Measurements from ENCODE around the gene XRCC3. TPM values are rescaled to one million over a fixed set of nuclear protein-coding genes. Genes with fewer than 3 reads are reported as not detected.

XRCC3 gene
- total RNA-seq, 4 donors from 2014 or later, result 4.0 to 10.7 (median 6.2) TPM

DNA sequence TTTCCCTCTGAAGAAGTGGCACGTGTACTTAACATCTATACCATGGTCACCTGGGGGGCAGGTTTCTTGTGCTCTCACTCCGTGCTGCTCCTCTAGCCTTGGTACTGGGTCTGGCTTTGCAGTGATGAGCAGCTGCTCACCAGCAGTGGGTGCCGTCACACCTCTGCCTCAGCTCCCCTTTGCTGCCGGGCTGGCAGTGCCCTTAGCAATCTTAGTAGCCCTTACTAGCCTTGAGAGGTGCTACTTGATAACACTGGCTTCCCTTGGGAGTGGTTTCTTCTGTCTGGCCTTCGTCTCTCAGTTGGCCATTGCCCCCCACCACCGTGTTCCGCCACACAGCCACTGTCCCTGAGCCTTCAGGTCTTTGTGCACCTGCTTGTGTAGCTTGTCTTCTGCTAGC, 63.7 kb downstream of the XRCC3 start:
- no peak for DNase-seq (ENCODE audit: low spot score in 2 of 2)
- H3K4me3 ChIP-seq, result no peak overlapping the region
- no peaks in the 10 kb centered on the region for H3K27me3 ChIP-seq
- no peak for TF ChIP-seq POLR2A (IDR thresholded peaks at IDR 0.05)
- no peak for TF ChIP-seq EP300 (IDR thresholded peaks at IDR 0.05)
- TF ChIP-seq, protein P1, sequence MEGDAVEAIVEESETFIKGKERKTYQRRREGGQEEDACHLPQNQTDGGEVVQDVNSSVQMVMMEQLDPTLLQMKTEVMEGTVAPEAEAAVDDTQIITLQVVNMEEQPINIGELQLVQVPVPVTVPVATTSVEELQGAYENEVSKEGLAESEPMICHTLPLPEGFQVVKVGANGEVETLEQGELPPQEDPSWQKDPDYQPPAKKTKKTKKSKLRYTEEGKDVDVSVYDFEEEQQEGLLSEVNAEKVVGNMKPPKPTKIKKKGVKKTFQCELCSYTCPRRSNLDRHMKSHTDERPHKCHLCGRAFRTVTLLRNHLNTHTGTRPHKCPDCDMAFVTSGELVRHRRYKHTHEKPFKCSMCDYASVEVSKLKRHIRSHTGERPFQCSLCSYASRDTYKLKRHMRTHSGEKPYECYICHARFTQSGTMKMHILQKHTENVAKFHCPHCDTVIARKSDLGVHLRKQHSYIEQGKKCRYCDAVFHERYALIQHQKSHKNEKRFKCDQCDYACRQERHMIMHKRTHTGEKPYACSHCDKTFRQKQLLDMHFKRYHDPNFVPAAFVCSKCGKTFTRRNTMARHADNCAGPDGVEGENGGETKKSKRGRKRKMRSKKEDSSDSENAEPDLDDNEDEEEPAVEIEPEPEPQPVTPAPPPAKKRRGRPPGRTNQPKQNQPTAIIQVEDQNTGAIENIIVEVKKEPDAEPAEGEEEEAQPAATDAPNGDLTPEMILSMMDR (IDR thresholded peaks at IDR 0.05), result no peak
- peaks cover 0 to 27% (median 17%) of the 10 kb centered on the region in 3 donors for H3K36me3 ChIP-seq
- H3K27ac ChIP-seq, result no peak overlapping the region
- WGBS, 2 donors, result 77 to 82% methylated on average over 7 of the region's 7 CpGs
- H3K9me3 ChIP-seq, result no peaks in the 10 kb centered on the region
- H3K4me1 ChIP-seq, result peaks cover 0 to 60% (median 16%) of the 10 kb centered on the region in 4 donors

DNA sequence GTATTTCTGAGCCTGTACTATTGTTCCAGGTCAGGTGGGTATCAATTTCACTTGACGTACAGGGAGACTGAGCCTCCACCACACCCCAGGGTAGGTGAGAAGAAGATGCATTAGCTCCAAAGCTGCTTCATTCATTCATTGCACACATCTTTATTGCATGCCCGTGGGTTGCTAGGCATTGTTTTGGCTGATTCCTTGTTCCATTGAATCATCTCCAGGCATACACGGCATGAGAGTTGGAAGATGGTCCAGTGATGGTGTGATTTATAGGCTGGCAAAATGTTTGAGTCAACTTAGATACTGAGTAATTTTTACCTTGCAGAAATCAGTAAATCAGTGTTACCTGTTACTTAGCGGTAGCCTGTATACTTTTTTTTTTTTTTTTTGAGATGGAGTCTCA, 65.0 kb downstream of the XRCC3 start:
- Histone ChIP-seq H3K4me1 (peaks cover 0 to 63% (median 16%) of the 10 kb centered on the region in 4 donors), H3K27ac (no peak overlapping the region), H3K9me3 (no peaks in the 10 kb centered on the region), H3K27me3 (no peaks in the 10 kb centered on the region), H3K36me3 (peaks cover 0 to 15% (median 4%) of the 10 kb centered on the region in 3 donors), H3K4me3 (no peak overlapping the region)
- TF ChIP-seq, protein P1 (IDR thresholded peaks at IDR 0.05), result no peak
- no peak for TF ChIP-seq EP300 (IDR thresholded peaks at IDR 0.05)
- TF ChIP-seq POLR2A (IDR thresholded peaks at IDR 0.05), result no peak
- DNase-seq (ENCODE audit: low spot score in 2 of 2), result no peak
- WGBS, 2 donors, result 71 to 77% methylated on average over 4 of the region's 4 CpGs

DNA sequence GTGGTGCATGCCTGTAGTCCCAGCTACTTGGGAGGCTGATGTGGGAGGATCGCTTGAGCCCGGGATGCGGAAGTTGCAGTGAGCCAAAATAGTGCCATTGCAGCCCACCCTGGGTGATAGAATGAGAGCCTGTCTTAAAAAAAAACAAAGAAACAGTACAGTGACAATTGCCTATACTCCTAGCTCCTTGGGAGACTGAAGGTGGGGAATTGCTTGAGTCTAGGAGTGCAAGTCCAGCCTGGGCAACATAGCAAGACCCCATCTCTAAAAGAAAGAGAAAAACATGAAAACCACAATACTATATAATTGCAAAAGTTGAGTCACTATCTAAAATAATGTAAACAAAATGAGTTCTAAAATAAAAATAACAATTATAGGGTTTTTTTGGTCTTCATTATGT, 66.2 kb downstream of the XRCC3 start:
- H3K4me1 ChIP-seq, result peaks cover 0 to 53% (median 14%) of the 10 kb centered on the region in 4 donors
- H3K27me3 ChIP-seq, result no peaks in the 10 kb centered on the region
- peaks cover 0 to 7% (median 0%) of the 10 kb centered on the region in 3 donors for H3K36me3 ChIP-seq
- no peak overlapping the region for H3K27ac ChIP-seq
- no peaks in the 10 kb centered on the region for H3K9me3 ChIP-seq
- no peak for TF ChIP-seq EP300 (IDR thresholded peaks at IDR 0.05)
- no peak for TF ChIP-seq POLR2A (IDR thresholded peaks at IDR 0.05)
- TF ChIP-seq, protein P1 (IDR thresholded peaks at IDR 0.05), result no peak
- no peak for DNase-seq (ENCODE audit: low spot score in 2 of 2)
- H3K4me3 ChIP-seq, result no peak overlapping the region
- 96 to 100% methylated on average over 3 of the region's 3 CpGs for WGBS, 2 donors

Small RNA genes within 50 kb of the gene (small RNA-seq; reads per million reads assigned to genes)
- gene RF00019, result not detected

Other genes starting within 250 kb of the XRCC3 start
- gene CKB, start 192.6 kb downstream of the XRCC3 start, total RNA-seq, result 100 to 1,000 TPM in 3 of 4 donors, 10 to 100 TPM in 1; 75.6 to 249 (median 141) TPM
- gene TRMT61A, start 186.3 kb downstream of the XRCC3 start, total RNA-seq, result 10 to 100 TPM; 17.9 to 32.4 (median 22.4) TPM
- 10 to 100 TPM; 26.1 to 36.5 (median 31.7) TPM for gene BAG5, start 152.8 kb downstream of the XRCC3 start, total RNA-seq
- 10 to 100 TPM in 3 of 4 donors, 1 to 10 TPM in 1; 7.2 to 31.6 (median 12.3) TPM for gene COA8, start 152.5 kb downstream of the XRCC3 start, total RNA-seq
- 100 to 1,000 TPM; 402 to 561 (median 495) TPM for gene KLC1, start 86.2 kb downstream of the XRCC3 start, total RNA-seq
- gene ZFYVE21, start 359 bp upstream of the XRCC3 start, total RNA-seq, result 100 to 1,000 TPM; 151 to 308 (median 224) TPM
- gene PPP1R13B, start 132.1 kb upstream of the XRCC3 start, total RNA-seq, result 10 to 100 TPM; 10.7 to 48.3 (median 23.3) TPM
- 1 to 10 TPM in 2 of 4 donors, under 1 TPM in 2; under 0.01 to 1.9 (median 1.4) TPM for gene TDRD9, start 213.0 kb upstream of the XRCC3 start, total RNA-seq
- not detected for gene RD3L, start 227.1 kb upstream of the XRCC3 start, total RNA-seq